K562 (cell line): ENCODE data around the gene PRR15L. TPM values are rescaled to one million over a fixed set of nuclear protein-coding genes. Genes with fewer than 3 reads are reported as not detected.
A peak's percentile ranks its signal among the peaks of the same experiment; 100 is the strongest.

Experiments used
- CBFB ChIP-seq: sonication (generic); formaldehyde crosslinking; IDR thresholded peaks from 2 replicates; pipeline ENCODE4 v1.4.0; 2020; ENCODE audit warnings: mild to moderate bottlenecking, missing genetic modification reagents
- CREM ChIP-seq: IDR thresholded peaks from 2 replicates; pipeline ENCODE4 v1.6.1; 2014; ENCODE audit warnings: antibody characterized with exemption, low read depth
- CSDE1 ChIP-seq, 2 experiments: fragments of 450-650 bp; IDR thresholded peaks; 2 replicates each; pipeline ENCODE4 v1.6.1; 2016; ENCODE audit warnings: mild to moderate bottlenecking in 1 of 2
- DPF2 ChIP-seq: fragments of 450-650 bp; IDR thresholded peaks from 2 replicates; pipeline ENCODE4 v1.6.1; 2016
- EP300 ChIP-seq: IDR thresholded peaks from 2 replicates; pipeline ENCODE4 v1.6.1; 2012; ENCODE audit warnings: low read length, improper control_type of control experiment
- JUND ChIP-seq, 2 experiments: IDR thresholded peaks; 2 replicates in 1 of 2; 3 replicates in 1 of 2; pipeline ENCODE4 v1.6.1; 2011; ENCODE audit warnings: borderline replicate concordance in 2 of 2, low read depth in 2 of 2, low read length in 2 of 2, improper control_type of control experiment in 1 of 2, missing biosample characterization in 1 of 2, missing genetic modification characterization in 1 of 2, missing genetic modification reagents in 1 of 2
- L3MBTL2 ChIP-seq: fragments of 450-650 bp; IDR thresholded peaks from 2 replicates; pipeline ENCODE4 v1.6.1; 2016; ENCODE audit warnings: mild to moderate bottlenecking, moderate library complexity
- MBD2 ChIP-seq: sonication (generic); IDR thresholded peaks from 2 replicates; pipeline ENCODE4 v1.6.1; 2016; ENCODE audit warnings: low read depth, borderline replicate concordance
- NCOR1 ChIP-seq: fragments of 450-650 bp; IDR thresholded peaks from 2 replicates; pipeline ENCODE4 v1.6.1; 2016; ENCODE audit warnings: mild to moderate bottlenecking, moderate library complexity
- PHF20 ChIP-seq: fragments of 450-650 bp; IDR thresholded peaks from 2 replicates; pipeline ENCODE4 v1.6.1; 2018; ENCODE audit not compliant: partially characterized antibody
- PML ChIP-seq: IDR thresholded peaks from 2 replicates; pipeline ENCODE4 v1.6.1; 2012; ENCODE audit warnings: low read length, inconsistent platforms
- RBM22 ChIP-seq: fragments of 200-400 bp; formaldehyde crosslinking; IDR thresholded peaks from 2 replicates; pipeline ENCODE4 v1.6.1; 2018; ENCODE audit warnings: low read length, low read depth; ENCODE audit not compliant: poor library complexity, severe bottlenecking
- RCOR1 ChIP-seq, 2 experiments: IDR thresholded peaks; 2 replicates each; pipeline ENCODE4 v1.6.1; 2012; ENCODE audit warnings: low read depth in 2 of 2, low read length in 2 of 2, borderline replicate concordance in 1 of 2, improper control_type of control experiment in 1 of 2
- RNF2 ChIP-seq: sonication (generic); IDR thresholded peaks from 2 replicates; pipeline ENCODE4 v1.6.1; 2016
- TAF1 ChIP-seq: IDR thresholded peaks from 2 replicates; pipeline ENCODE4 v1.6.1; 2011; ENCODE audit warnings: mild to moderate bottlenecking, low read length, moderate library complexity; ENCODE audit not compliant: insufficient read depth, control insufficient read depth, severe bottlenecking; ENCODE audit errors: extremely low read depth
- TBP ChIP-seq: optimal IDR thresholded peaks from 2 replicates; pipeline ENCODE3; 2011; ENCODE audit warnings: low read depth, low read length, improper control_type of control experiment
- TCF7 ChIP-seq: sonication (generic); IDR thresholded peaks from 2 replicates; pipeline ENCODE4 v1.6.1; 2016; ENCODE audit warnings: antibody characterized with exemption, borderline replicate concordance
- TEAD1 ChIP-seq, 2 experiments: fragments of 450-650 bp in 1 of 2; sonication (generic) in 1 of 2; formaldehyde crosslinking; IDR thresholded peaks; 2 replicates each; pipeline versions ENCODE4 v1.4.0 to v1.8.0; 2020 to 2022; ENCODE audit warnings: mild to moderate bottlenecking in 2 of 2, missing genetic modification reagents in 1 of 2
- ZKSCAN1 ChIP-seq: fragments of 150-350 bp; IDR thresholded peaks from 2 replicates; pipeline ENCODE4 v1.6.1; 2016; ENCODE audit warnings: low read depth, low read length
- ZNF146 ChIP-seq: IDR thresholded peaks from one replicate; pipeline ENCODE4 v1.6.1; 2018; ENCODE audit warnings: missing compliant biosample characterization; ENCODE audit not compliant: unreplicated experiment
- ZNF75A ChIP-seq: fragments of 450-650 bp; formaldehyde crosslinking; IDR thresholded peaks from 2 replicates; pipeline ENCODE4 v1.4.0; 2020; ENCODE audit warnings: mild to moderate bottlenecking
- polyA plus RNA-seq, 8 experiments: library from polyadenylated mRNA; depleted of rRNA in 4 of 8; stranded (reverse) in 5 of 8; unstranded in 3 of 8; fragments of >200 nt; fragmentation: Nextera tagmentation in 2 of 8; fragmentation: Illumina TruSeq in 1 of 8; extraction: Ambion mirVana in 2 of 8; extraction: Trizol in 1 of 8; gene quantifications; 2 replicates each; pipeline versions ENCODE4 v1.2.1 to v1.2.3, GENCODE V29; 2011 to 2014; ENCODE audit warnings: inconsistent platforms in 1 of 8, missing spikeins in 1 of 8
- total RNA-seq, 7 experiments: library from RNA; depleted of rRNA in 6 of 7; stranded (reverse); fragments of >200 nt in 6 of 7; fragmentation: Illumina TruSeq in 2 of 7; extraction: Trizol in 2 of 7; gene quantifications; 2 replicates each; pipeline versions ENCODE4 v1.2.1 to v1.2.3, GENCODE V29; 2011 to 2021; ENCODE audit warnings: low replicate concordance in 1 of 7
- TF ChIP-seq, protein P1 (sequence below), 3 experiments: fragments of 200-800 bp in 1 of 3; fragments of 250-450 bp in 1 of 3; fragments of 450-650 bp in 1 of 3; sonication (Bioruptor Pico) in 1 of 3; sonication (Bioruptor generic) in 1 of 3; formaldehyde crosslinking in 1 of 3; IDR thresholded peaks; 2 replicates each; pipeline versions ENCODE4 v1.6.1 to v1.8.0; 2016 to 2022; ENCODE audit warnings: mild to moderate bottlenecking in 2 of 3, missing genetic modification characterization in 2 of 3, missing compliant biosample characterization in 1 of 3, moderate library complexity in 1 of 3
- TF ChIP-seq, protein P2 (sequence below): fragments of 250-450 bp; sonication (Bioruptor Pico); IDR thresholded peaks from 2 replicates; pipeline ENCODE4 v1.8.0; 2022; ENCODE audit warnings: inconsistent platforms
- TF ChIP-seq, protein P3 (sequence below): fragments of 250-450 bp; sonication (Bioruptor Pico); IDR thresholded peaks from 2 replicates; pipeline ENCODE4 v1.5.1; 2021; ENCODE audit warnings: mild to moderate bottlenecking

The PRR15L gene
- total and polyA plus RNA-seq, 9 of the 15 experiments (the other 6 are each of a cell fraction or from before 2014, with no cell fraction given), result 0.03 TPM; not detected in 8

GRCh38 chr17:47935961-47936360, 21.7 kb downstream of the PRR15L start (continued):
- TF ChIP-seq, protein P1, sequence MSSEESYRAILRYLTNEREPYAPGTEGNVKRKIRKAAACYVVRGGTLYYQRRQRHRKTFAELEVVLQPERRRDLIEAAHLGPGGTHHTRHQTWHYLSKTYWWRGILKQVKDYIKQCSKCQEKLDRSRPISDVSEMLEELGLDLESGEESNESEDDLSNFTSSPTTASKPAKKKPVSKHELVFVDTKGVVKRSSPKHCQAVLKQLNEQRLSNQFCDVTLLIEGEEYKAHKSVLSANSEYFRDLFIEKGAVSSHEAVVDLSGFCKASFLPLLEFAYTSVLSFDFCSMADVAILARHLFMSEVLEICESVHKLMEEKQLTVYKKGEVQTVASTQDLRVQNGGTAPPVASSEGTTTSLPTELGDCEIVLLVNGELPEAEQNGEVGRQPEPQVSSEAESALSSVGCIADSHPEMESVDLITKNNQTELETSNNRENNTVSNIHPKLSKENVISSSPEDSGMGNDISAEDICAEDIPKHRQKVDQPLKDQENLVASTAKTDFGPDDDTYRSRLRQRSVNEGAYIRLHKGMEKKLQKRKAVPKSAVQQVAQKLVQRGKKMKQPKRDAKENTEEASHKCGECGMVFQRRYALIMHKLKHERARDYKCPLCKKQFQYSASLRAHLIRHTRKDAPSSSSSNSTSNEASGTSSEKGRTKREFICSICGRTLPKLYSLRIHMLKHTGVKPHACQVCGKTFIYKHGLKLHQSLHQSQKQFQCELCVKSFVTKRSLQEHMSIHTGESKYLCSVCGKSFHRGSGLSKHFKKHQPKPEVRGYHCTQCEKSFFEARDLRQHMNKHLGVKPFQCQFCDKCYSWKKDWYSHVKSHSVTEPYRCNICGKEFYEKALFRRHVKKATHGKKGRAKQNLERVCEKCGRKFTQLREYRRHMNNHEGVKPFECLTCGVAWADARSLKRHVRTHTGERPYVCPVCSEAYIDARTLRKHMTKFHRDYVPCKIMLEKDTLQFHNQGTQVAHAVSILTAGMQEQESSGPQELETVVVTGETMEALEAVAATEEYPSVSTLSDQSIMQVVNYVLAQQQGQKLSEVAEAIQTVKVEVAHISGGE (CRISPR knock-in tag; IDR thresholded peaks at IDR 0.05), result 0 out of 6 replicates have a peak, but pooled peaks of 1 of the 3 experiments have one; percentile 34
- TF ChIP-seq, protein P2, sequence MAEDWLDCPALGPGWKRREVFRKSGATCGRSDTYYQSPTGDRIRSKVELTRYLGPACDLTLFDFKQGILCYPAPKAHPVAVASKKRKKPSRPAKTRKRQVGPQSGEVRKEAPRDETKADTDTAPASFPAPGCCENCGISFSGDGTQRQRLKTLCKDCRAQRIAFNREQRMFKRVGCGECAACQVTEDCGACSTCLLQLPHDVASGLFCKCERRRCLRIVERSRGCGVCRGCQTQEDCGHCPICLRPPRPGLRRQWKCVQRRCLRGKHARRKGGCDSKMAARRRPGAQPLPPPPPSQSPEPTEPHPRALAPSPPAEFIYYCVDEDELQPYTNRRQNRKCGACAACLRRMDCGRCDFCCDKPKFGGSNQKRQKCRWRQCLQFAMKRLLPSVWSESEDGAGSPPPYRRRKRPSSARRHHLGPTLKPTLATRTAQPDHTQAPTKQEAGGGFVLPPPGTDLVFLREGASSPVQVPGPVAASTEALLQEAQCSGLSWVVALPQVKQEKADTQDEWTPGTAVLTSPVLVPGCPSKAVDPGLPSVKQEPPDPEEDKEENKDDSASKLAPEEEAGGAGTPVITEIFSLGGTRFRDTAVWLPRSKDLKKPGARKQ (CRISPR knock-in tag), result no peak
- TF ChIP-seq MBD2 (no peak), TEAD1 (CRISPR knock-in tag; IDR thresholded peaks at IDR 0.05) (0 out of 4 replicates have a peak, but pooled peaks of 1 of the 2 experiments have one; percentile 11), TAF1 (peak; percentile 11), DPF2 (peak; percentile 68), RNF2 (peak; percentile 42; the same call in 1 of the 2 replicates), CBFB (CRISPR knock-in tag) (no peak), ZKSCAN1 (0 out of 2 replicates have a peak, but pooled peaks have one; percentile 29), JUND (IDR thresholded peaks at IDR 0.05; ENCODE audit: borderline replicate concordance, low read depth, low read length) (peak; percentile 78), JUND (tag; IDR thresholded peaks at IDR 0.05; ENCODE audit: borderline replicate concordance, low read depth, low read length) (peak; percentile 48; the same call in 1 of the 3 replicates), RCOR1 (IDR thresholded peaks at IDR 0.05; ENCODE audit: borderline replicate concordance in 1 of 2, low read depth in 2 of 2, low read length in 2 of 2) (peak; percentile 21 to 28; a peak in 1 of 4 replicates), CREM (peak; percentile 35; the same call in 1 of the 2 replicates), PML (no peak), ZNF146 (CRISPR knock-in tag) (no peak), TBP (no peak), EP300 (peak; percentile 47; the same call in 1 of the 2 replicates), CSDE1 (IDR thresholded peaks at IDR 0.05) (no peak), L3MBTL2 (peak; percentile 36; the same call in 1 of the 2 replicates), ZNF75A (CRISPR knock-in tag) (no peak), TCF7 (peak; percentile 94; the same call in 1 of the 2 replicates), PHF20 (no peak), NCOR1 (peak; percentile 71), RBM22 (no peak)
- TF ChIP-seq, protein P3, sequence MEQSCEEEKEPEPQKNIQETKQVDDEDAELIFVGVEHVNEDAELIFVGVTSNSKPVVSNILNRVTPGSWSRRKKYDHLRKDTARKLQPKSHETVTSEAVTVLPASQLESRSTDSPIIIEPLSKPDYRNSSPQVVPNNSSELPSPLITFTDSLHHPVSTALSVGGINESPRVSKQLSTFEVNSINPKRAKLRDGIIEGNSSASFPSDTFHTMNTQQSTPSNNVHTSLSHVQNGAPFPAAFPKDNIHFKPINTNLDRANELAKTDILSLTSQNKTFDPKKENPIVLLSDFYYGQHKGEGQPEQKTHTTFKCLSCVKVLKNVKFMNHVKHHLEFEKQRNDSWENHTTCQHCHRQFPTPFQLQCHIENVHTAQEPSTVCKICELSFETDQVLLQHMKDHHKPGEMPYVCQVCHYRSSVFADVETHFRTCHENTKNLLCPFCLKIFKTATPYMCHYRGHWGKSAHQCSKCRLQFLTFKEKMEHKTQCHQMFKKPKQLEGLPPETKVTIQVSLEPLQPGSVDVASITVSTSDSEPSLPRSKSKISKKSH (CRISPR knock-in tag), result no peak
